Activated naive CD4-positive, alpha-beta T cell treated with anti-CD3 and anti-CD28 coated beads, Interleukin-2, amount 50 U/mL, for 24 hours (primary cell): ENCODE results near the gene SKI.

ENCODE experiments used
- H3K27ac Mint-ChIP-seq: one replicate; pipeline ENCODE4 v1.8.0; 2021; ENCODE audit warnings: mild to moderate bottlenecking, mixed read lengths
- H3K27me3 Mint-ChIP-seq: one replicate; pipeline ENCODE4 v1.8.0; 2021; ENCODE audit warnings: mixed read lengths
- H3K36me3 Mint-ChIP-seq: one replicate; pipeline ENCODE4 v1.8.0; 2021; ENCODE audit warnings: mixed read lengths
- H3K4me1 Mint-ChIP-seq: one replicate; pipeline ENCODE4 v1.8.0; 2021; ENCODE audit warnings: mixed read lengths
- H3K4me3 Mint-ChIP-seq: one replicate; pipeline ENCODE4 v1.8.0; 2021; ENCODE audit warnings: mild to moderate bottlenecking, mixed read lengths
- H3K9me3 Mint-ChIP-seq: one replicate; pipeline ENCODE4 v1.8.0; 2021; ENCODE audit warnings: mixed read lengths

Gene SKI

DNA sequence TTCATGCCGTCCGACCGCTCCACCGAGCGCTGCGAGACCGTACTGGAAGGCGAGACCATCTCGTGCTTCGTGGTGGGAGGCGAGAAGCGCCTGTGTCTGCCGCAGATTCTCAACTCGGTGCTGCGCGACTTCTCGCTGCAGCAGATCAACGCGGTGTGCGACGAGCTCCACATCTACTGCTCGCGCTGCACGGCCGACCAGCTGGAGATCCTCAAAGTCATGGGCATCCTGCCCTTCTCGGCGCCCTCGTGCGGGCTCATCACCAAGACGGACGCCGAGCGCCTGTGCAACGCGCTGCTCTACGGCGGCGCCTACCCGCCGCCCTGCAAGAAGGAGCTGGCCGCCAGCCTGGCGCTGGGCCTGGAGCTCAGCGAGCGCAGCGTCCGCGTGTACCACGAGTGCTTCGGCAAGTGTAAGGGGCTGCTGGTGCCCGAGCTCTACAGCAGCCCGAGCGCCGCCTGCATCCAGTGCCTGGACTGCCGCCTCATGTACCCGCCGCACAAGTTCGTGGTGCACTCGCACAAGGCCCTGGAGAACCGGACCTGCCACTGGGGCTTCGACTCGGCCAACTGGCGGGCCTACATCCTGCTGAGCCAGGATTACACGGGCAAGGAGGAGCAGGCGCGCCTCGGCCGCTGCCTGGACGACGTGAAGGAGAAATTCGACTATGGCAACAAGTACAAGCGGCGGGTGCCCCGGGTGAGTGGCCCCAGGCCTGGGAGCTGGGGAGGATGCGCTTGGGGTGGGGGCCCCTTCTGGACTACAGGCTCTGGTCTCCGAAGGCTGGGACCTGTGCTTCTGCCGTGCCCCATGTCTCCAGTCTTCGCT lies 1.1 kb downstream of the SKI start:
- peaks cover 36% of the 10 kb centered on the region for H3K4me1 Mint-ChIP-seq
- peaks cover 2% of the 10 kb centered on the region for H3K36me3 Mint-ChIP-seq
- peak overlapping the region; percentile 94 for H3K4me3 Mint-ChIP-seq
- no peaks in the 10 kb centered on the region for H3K27me3 Mint-ChIP-seq
- peak overlapping the region; percentile 92 for H3K27ac Mint-ChIP-seq
- H3K9me3 Mint-ChIP-seq: no peaks in the 10 kb centered on the region

DNA sequence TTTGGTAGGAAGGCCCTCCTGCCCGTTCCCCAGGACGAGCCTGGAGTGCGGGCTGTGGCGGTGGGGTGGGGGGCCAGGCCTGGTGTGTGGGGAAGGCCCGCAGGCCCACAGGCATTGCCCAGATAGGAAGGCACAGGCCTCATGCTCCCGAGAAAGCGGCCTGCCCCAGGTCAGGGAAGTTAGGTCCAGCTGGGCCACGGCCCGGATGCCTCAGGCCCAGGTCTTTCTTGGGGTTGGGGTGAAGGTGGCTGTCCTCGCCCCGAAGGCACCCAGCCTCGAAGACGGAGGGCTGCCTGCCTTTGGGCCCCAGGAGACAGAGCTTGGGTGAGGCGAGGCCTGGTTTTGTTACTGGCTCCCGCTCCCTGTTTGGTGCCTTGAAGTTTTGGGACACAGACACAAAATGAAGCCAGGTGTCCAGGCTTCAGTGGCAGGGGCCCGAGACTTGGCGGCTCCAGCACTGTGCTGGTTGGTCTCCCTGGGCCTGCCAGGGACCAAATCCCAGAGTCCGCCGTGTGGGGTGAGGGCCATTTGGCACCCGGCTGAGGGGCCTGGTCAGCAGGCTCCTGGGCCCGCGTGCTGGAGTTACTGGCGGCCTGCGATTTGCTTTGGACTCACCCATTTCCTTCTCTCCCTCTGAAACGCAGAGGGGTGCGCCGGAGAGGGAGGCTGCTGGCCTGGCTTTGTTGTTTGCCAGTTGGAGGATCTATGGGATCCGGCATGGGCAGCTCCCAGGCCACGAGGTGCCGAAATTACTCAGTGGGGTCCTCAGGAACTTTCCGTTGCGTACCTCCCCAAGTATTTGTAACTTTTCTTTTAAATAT lies 2.0 kb downstream of the SKI start:
- no peaks in the 10 kb centered on the region for H3K9me3 Mint-ChIP-seq
- H3K27me3 Mint-ChIP-seq: no peaks in the 10 kb centered on the region
- H3K36me3 Mint-ChIP-seq: peaks cover 2% of the 10 kb centered on the region
- peak overlapping the region; percentile 98 for H3K27ac Mint-ChIP-seq
- H3K4me3 Mint-ChIP-seq: peak overlapping the region; percentile 94
- H3K4me1 Mint-ChIP-seq: peaks cover 41% of the 10 kb centered on the region

DNA sequence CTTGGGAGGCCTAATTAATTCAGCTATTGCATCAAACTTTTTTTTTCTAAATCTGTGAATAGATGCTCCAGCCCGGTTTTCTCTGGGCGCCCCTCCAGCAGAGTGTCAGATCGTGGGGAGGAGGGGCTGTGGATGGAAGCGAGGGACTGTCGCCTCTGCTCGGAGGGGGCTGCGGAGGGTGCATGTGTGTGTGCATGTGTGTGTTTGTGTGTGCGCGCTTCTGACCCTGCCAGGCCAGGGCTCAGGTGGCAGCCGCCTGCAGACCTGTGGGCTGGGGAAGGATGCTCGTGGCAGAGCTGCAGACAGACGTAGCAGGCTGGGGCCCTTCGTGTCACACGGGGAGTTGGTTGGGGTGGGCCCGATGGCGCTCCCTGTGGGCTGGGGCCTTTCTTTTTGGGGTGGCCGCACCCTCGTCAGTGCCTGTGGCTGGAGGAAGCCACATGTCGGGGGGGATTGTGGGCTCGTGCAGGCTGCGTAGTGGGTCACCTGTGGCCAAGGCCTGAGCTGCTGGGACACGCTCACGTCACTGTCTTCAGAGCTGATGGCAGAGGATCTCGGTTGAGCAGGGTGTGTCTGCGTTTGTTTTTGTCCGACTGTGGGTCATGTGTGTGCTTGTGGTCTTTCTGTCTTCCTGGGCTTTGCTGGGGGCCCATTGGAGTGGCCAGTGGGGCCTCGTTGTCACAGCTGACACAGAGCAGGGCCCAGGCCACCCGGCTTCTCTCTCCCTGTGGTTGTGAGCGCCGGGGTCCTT lies 2.8 kb downstream of the SKI start:
- no peaks in the 10 kb centered on the region for H3K27me3 Mint-ChIP-seq
- peaks cover 50% of the 10 kb centered on the region for H3K4me1 Mint-ChIP-seq
- H3K36me3 Mint-ChIP-seq: peaks cover 4% of the 10 kb centered on the region
- peak overlapping the region; percentile 98 for H3K27ac Mint-ChIP-seq
- H3K4me3 Mint-ChIP-seq: peak overlapping the region; percentile 94
- H3K9me3 Mint-ChIP-seq: no peaks in the 10 kb centered on the region

DNA sequence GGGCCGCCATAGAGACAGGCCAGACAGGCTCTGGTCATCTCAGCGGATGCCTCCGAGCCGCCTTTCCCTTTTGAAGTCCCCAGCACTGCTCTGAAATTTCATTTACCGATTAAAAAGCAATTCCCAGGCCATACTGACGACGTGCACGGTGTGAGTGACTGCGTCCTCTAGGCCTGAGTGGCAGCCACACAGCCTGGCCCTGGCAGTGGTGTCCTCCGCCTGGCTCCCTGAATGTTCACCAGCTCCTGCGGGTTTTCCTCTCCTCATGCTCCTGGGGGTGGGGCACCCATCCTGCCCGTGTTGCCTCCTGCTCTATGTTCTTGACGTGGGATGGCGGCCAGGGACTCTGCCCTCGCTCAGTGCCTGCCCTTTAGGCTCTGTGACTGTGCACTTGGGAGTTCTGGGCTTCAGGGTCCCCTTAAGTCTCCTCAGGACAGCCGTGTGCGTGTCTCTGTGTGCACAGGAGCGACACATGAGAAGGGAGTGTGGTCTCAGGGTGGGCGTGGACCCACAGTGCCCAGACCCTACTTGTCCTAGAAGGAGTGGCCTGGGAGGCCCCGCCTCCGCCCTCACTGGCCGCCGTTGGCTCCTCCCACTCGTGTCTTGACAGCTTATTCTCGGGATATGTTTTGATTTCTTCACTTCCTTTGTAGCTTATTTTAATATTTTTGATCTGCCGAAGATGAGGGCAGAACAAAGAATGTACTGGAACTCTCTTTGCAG lies 3.6 kb downstream of the SKI start:
- H3K27me3 Mint-ChIP-seq: no peaks in the 10 kb centered on the region
- no peaks in the 10 kb centered on the region for H3K9me3 Mint-ChIP-seq
- peaks cover 53% of the 10 kb centered on the region for H3K4me1 Mint-ChIP-seq
- peak overlapping the region; percentile 98 for H3K27ac Mint-ChIP-seq
- peaks cover 4% of the 10 kb centered on the region for H3K36me3 Mint-ChIP-seq
- peak overlapping the region; percentile 94 for H3K4me3 Mint-ChIP-seq

DNA sequence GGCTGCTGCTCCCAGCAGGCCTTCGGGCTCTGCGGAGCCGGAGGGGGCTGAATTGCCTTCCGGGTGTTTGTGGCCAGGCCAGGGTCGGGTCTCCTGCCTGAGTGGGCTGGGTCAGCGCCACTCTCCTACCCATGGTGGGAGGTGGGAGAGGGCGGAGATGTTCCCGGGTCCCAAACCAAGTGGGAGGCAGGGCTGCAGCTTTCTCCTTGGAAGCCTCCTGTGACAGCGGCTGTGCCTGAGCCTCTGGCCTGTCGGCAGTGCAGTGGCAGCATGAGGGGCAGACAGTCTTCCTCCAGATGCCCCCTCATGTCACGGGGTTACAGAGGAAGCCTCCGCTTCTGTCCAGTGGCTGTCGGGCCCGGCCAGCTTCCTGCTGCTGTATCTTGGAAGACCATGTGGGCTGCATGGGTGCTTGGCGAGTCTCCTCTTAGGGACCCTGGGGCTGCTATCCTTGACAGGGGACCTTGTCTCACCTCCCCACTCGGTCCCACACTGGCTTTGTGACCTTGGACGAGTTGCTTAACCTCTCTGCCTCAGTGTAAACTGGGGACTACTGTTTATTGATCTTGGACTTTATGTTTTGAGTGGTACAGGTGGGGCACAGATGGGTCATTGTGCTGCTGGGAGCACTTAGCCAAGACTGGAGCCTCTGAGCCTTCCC lies 4.3 kb downstream of the SKI start:
- H3K27ac Mint-ChIP-seq: peak overlapping the region; percentile 98
- H3K4me1 Mint-ChIP-seq: peaks cover 59% of the 10 kb centered on the region
- no peaks in the 10 kb centered on the region for H3K27me3 Mint-ChIP-seq
- H3K36me3 Mint-ChIP-seq: peaks cover 4% of the 10 kb centered on the region
- H3K9me3 Mint-ChIP-seq: no peaks in the 10 kb centered on the region
- H3K4me3 Mint-ChIP-seq: peak overlapping the region; percentile 94

DNA sequence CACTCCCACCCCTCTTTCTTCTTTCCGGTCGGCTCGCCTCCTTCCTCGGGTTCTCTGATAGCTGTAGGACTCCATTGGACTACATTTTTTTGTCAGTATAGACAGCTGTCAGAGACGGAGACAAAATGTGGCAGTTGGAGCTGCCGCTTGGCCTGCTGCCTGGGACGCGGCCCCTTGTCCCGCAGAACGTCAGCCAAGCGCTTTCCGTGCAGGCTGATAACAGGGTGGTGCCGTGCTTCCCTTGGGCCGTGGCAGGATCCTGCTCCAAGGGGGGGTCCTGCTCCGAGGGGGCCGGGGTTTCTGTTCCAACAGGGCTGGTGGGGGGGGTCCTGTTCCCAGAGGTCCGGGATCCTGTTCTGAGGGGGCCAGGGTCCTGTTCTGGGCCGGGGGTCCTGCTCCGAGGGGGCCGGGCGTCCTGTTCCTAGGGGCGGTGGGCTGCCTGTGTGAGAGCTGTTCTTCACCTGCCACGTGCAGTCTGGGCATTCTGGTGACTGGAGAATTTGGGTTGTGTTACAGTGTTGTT lies 4.9 kb downstream of the SKI start:
- Mint-ChIP-seq H3K9me3 (no peaks in the 10 kb centered on the region), H3K36me3 (peaks cover 4% of the 10 kb centered on the region), H3K4me1 (peaks cover 64% of the 10 kb centered on the region), H3K27ac (peak overlapping the region; percentile 89), H3K27me3 (no peaks in the 10 kb centered on the region), H3K4me3 (peak overlapping the region; percentile 94)

DNA sequence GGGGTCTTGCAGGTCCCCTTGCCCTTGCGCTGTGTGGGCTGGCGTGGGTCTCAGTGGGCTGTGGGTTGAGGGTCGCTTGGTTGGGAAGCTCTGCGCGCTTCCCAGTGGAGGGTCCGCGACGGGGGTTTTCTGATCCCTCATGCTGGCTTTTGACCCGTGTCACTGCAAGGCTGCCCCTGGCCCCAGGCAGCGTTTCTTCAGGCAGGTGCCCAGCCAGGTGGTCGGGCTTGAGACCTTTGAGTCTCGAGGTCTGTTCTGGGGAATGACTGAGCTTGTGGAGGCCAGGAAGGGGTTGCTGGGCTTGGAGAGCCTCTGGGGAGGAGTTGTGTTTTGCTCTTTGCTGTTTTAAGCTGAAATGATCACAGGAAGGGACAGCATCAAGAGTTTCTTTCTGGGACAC lies 5.3 kb downstream of the SKI start:
- H3K4me1 Mint-ChIP-seq: peaks cover 64% of the 10 kb centered on the region
- H3K27me3 Mint-ChIP-seq: no peaks in the 10 kb centered on the region
- H3K27ac Mint-ChIP-seq: peak overlapping the region; percentile 87

DNA sequence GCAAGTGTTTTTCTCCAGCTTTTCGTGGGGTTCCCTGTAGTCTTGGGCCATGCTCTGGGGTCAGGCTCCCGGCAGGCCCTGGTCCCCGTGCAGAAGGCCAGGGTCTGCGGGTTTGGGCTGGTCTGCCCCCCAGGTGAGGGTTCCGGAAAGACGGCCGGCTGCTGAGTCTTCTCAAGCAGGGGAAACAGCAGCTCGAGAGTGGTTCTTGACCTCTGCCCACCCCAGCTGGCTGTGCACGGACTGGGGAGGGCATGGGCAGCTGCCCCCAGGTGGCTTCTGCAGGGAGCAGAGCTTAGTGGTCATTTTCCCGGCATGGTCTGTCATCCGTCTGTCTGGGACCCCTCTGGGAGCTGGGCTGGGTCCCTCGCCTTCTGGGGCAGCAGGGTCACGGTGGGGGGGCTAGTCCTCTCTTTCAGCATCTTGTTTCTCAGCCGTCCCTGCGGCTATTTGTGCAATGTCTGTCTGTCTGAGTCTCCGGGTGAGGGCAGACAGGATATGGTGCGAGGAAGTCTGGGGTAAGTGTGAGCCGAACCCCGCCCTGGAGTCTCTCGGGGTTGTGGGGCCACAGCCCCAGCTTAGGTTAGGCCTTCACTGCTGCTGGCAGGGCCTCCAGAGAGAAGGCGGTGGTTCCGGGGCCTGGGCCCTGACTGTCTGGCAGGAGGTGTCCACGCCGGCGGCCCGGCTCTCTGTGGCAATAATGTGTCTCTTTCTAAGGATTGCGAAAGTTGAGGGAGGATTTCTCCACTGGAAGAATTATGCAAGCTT lies 6.1 kb downstream of the SKI start:
- H3K4me3 Mint-ChIP-seq: peak overlapping the region; percentile 94
- H3K9me3 Mint-ChIP-seq: no peaks in the 10 kb centered on the region
- H3K27me3 Mint-ChIP-seq: no peaks in the 10 kb centered on the region
- peaks cover 69% of the 10 kb centered on the region for H3K4me1 Mint-ChIP-seq
- peak overlapping the region; percentile 93 for H3K27ac Mint-ChIP-seq
- H3K36me3 Mint-ChIP-seq: peaks cover 4% of the 10 kb centered on the region

More for the DNA sequence above, 5.3 kb downstream of the SKI start:
- no peaks in the 10 kb centered on the region for H3K9me3 Mint-ChIP-seq
- H3K36me3 Mint-ChIP-seq: peaks cover 4% of the 10 kb centered on the region
- H3K4me3 Mint-ChIP-seq: peak overlapping the region; percentile 94

DNA sequence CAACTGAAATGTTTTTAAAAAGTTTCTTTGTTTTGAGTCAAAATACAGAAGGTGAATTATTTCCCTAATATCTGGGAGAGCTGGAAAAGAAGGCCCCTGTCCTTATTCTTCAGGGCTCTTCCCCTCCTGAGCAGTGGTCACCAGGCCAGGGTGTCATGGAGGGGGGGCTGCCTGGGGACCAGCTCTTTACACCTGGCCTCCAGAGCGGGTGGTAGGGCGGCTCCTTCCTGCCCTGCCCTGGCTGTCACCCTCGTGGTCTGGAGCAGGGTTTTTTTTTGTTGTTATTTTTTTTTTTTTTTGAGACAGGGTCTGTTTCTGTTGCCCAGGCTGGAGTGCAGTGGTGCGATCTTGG lies 6.6 kb downstream of the SKI start:
- Mint-ChIP-seq H3K4me1 (peaks cover 74% of the 10 kb centered on the region), H3K36me3 (peaks cover 4% of the 10 kb centered on the region), H3K4me3 (peak overlapping the region; percentile 94), H3K9me3 (no peaks in the 10 kb centered on the region), H3K27ac (peak overlapping the region; percentile 93), H3K27me3 (no peaks in the 10 kb centered on the region)

DNA sequence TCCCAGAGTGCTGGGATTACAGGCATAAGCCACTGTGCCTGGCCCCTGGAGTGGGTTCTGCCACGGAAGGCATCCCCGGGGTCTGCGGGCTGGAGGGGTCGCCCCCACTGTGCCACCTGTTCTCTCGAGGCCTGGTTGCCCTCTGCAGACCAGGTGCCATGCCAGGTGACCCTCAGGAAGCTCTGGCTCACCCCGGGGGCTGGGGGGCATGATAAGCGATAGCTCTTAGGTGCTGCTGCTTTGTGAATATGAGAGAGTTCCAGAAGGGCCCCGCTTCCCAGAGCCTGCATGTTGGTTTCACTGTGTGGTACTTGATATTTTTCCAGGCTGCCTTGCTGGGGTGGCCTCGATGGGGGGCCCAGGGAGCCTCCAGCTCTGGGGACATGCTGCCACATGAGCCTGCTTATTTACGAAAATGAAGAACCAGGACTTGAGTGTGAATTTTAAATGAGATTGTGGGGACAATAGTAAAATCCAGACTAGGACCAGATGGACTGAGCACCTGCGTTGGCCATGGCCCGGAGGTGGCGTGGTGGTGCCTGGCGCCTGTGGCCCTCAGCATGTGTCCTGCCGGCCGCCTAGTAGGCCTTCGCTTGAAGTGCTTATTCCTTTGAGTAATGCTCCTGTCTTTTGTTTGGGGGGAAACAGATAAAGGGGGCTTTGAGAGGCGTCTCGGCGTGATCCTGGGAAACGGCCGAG lies 7.3 kb downstream of the SKI start:
- Mint-ChIP-seq H3K27me3 (no peaks in the 10 kb centered on the region), H3K27ac (peak overlapping the region; percentile 93), H3K36me3 (peaks cover 4% of the 10 kb centered on the region), H3K4me3 (peak overlapping the region; percentile 77), H3K9me3 (no peaks in the 10 kb centered on the region), H3K4me1 (peaks cover 81% of the 10 kb centered on the region)

DNA sequence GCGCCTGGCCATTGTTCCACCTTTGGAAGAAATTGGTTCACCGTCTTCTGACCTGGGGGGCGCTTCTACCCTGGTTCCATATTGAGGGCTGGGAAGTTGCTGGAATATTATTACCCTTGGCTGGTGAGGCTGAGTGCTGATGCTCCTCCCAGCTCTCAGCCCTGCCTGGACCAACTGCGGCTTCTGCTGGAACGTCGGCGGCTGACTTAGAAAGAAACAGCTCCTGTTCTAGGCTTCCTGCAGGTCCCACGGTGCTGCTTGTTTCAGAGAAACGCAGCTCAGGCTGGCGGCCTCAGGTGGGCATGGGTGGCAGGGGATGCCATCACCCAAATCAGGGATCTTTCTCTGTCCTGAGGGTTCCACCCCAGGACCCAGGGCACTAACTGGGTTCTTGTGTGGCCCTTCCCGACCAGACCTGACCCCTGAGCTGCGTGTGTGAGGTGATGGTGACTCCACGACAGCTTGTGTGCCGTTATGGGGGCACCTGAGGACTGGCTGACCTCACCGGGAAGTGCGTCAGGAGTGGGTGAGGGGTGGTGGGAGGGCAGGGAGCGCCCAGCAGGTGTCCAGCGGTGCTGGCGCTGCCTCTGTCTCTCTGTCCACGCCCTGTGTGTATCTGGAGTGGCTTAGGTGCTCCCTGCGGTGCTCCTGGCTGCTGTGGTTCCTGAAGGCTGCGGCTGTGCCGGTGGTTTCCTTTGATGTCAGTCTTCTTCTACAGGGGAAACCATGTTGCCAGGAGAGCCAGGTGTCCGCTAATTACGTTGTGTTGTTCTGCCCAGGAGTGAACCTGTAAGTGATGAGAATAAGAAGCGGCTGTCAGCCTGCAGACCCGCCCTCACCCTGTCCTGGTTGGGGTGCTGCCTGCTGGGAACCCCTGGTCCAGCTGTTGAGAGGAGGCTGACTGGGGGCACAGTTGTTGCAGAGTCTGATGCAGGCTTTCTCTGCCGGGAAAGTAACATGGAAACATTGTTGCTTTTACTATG lies 8.9 kb downstream of the SKI start:
- peaks cover 83% of the 10 kb centered on the region for H3K4me1 Mint-ChIP-seq
- peak overlapping the region; percentile 78 for H3K4me3 Mint-ChIP-seq
- H3K27ac Mint-ChIP-seq: peak overlapping the region; percentile 80
- peaks cover 3% of the 10 kb centered on the region for H3K36me3 Mint-ChIP-seq
- no peaks in the 10 kb centered on the region for H3K9me3 Mint-ChIP-seq
- no peaks in the 10 kb centered on the region for H3K27me3 Mint-ChIP-seq

DNA sequence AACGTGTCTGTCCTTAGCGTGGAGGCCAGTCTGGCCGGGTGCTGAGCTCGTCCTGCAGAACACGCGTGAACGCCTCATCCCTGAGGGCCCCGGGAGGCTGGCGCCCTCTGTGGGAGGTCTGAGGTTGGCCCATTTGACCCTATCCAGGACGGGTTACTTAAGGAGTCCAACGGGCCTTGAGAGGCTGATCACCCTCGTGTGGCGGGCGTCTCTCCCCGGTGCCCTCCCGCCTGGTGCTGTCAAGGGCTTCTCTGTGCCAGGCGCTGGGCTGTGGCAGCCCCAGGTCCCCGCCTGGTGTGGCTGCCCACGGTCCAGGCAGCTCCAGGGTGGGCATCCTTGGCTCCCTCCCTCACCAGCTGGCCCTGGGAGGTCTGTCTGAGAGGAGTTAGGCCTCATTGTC lies 9.7 kb downstream of the SKI start:
- Mint-ChIP-seq H3K9me3 (no peaks in the 10 kb centered on the region), H3K4me1 (peaks cover 86% of the 10 kb centered on the region), H3K4me3 (peak overlapping the region; percentile 78), H3K27me3 (no peaks in the 10 kb centered on the region), H3K36me3 (peaks cover 3% of the 10 kb centered on the region), H3K27ac (peak overlapping the region; percentile 80)
